HG02943 (cell line): Measurements from ENCODE around the gene SENP7.
"Not testable (repeated sequence)": the region's sequence is repeated elsewhere in the genome, so short reads cannot be mapped to it uniquely, and the experiment has no call there.

Experiments used
- ATAC-seq: cut with Tn5 transposase; IDR thresholded peaks from one replicate; pipeline ENCODE4 v1.9.1; 2021; ENCODE audit warnings: mild to moderate bottlenecking, low read depth, moderate library complexity; ENCODE audit not compliant: unreplicated experiment

Gene SENP7, protein sequence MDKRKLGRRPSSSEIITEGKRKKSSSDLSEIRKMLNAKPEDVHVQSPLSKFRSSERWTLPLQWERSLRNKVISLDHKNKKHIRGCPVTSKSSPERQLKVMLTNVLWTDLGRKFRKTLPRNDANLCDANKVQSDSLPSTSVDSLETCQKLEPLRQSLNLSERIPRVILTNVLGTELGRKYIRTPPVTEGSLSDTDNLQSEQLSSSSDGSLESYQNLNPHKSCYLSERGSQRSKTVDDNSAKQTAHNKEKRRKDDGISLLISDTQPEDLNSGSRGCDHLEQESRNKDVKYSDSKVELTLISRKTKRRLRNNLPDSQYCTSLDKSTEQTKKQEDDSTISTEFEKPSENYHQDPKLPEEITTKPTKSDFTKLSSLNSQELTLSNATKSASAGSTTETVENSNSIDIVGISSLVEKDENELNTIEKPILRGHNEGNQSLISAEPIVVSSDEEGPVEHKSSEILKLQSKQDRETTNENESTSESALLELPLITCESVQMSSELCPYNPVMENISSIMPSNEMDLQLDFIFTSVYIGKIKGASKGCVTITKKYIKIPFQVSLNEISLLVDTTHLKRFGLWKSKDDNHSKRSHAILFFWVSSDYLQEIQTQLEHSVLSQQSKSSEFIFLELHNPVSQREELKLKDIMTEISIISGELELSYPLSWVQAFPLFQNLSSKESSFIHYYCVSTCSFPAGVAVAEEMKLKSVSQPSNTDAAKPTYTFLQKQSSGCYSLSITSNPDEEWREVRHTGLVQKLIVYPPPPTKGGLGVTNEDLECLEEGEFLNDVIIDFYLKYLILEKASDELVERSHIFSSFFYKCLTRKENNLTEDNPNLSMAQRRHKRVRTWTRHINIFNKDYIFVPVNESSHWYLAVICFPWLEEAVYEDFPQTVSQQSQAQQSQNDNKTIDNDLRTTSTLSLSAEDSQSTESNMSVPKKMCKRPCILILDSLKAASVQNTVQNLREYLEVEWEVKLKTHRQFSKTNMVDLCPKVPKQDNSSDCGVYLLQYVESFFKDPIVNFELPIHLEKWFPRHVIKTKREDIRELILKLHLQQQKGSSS

DNA sequence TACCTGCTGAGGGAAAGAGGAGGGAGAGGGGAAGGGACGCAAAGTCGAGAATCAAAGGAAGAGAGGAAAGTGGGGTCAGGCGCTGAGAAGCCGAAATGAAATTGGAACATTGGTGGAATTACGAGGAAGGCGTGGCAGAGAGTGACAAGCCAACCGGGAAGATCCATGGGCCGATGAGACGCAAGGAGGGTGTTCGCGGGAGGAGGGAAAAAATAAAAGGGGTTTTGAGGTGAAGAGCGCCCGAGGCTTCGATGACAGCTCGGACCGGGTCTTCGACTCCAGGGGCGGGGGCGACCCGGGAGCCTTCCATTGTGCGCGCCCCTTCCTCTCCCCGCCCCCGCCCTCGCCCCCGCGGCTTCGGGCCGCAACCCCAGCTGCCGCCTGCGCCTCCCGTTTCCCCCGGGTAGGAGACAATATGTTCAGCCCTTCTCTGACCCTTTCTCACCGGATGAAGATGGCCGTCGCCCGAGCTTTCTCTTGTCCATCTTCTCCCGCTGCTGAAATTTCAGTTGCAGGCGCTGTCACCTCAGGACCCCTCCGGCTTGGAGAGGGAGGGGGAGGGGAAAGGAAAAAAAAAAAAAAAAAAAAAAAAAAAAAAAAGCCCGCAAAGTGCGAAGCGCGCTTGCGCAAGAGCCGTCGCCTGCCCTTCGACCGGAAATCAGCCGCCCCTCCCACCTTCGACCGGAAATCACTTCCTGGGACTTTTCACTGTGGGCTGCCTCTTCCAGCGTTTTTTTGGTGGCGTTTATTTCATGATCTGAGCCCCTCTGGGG lies at the start of gene SENP7:
Gene SENP7 (minus strand): TSS at position 567 of the 773 bp plus-strand sequence. CDS start 82 bp downstream, at position 485.
- ATAC-seq: peak; percentile 61

- peak; percentile 99 for ATAC-seq
Measured at GRCh38 chr3:101561630-101562328, 48.8 kb upstream of the SENP7 start, which contains the start of gene TRMT10C. Gene TRMT10C, plus strand, starts transcription at chr3:101561868. Its CDS starts 2,914 bp downstream, at chr3:101564782.

DNA sequence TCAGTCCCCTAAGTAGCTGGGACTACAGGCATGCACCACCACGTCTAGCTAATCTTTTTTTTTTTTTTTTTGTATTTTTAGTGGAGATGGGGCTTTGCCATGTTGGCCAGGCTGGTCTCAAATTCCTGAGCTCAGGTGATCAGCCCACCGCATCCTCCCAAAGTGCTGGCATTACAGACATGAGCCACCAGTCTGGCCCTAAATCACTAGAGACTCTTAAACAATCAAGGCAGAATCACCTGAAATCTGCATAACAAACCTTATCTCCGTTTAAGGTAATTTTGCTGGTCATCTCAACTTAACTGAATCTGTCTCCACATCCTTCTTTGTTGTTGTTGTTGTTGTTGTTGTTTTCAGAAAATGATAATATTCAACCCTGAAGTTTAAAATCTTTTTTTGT lies 43.1 kb upstream of the SENP7 start:
- no peak for ATAC-seq

- not testable (repeated sequence) for ATAC-seq
Measured at GRCh38 chr3:101553381-101553780, 40.4 kb upstream of the SENP7 start.

GRCh38 chr3:101551359-101552081 lies 38.5 kb upstream of the SENP7 start:
- not testable (repeated sequence) for ATAC-seq

DNA sequence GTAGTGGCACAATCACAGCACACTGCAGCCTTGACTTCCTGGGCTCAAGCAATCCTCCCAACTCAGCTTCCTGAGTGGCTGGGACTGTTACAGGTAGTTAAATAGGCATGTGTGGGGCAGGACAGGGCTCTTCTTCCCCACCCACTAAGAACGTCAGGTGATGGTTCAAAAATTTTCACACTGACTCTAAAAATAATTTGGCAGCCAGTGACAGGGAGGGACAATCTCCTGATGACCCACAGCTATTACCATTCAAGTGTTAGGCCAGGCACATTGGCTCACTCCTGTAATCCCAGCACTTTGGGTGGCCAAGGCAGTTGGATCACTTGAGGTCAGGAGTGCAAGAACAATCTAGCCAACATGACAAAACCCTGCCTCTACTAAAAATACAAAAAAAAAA lies 36.5 kb upstream of the SENP7 start:
- no peak for ATAC-seq

DNA sequence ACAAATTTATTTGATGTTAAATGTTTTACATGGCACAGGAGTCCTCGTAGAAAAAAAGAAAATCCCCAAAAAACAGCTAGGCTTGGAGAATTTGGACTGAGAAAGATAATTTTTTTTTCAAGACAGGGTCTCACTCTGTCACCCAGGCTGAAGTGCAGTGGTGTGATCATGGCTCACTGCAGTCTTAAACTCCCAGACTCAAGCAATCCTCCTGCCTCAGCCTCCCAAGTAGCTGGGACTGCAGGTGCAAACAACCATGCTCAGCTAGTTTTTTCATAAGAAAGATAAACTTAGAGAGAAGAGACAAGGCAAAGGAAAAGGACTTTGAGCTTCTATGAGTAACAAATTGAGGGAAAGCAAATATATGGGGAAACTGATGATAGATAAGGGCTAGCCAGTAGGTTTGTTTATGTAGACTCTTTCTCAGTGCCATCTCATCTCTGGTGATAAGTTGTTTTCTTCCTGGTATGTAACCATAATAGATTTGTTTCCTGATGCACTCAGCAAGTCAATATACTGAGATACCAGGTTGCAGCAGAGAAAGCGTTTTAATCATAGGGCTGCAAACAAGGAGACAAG lies 35.6 kb upstream of the SENP7 start:
- ATAC-seq: no peak

GRCh38 chr3:101544161-101544850 lies 31.3 kb upstream of the SENP7 start:
- no peak for ATAC-seq

- ATAC-seq: no peak
Measured at GRCh38 chr3:101542957-101543356, 29.9 kb upstream of the SENP7 start.

DNA sequence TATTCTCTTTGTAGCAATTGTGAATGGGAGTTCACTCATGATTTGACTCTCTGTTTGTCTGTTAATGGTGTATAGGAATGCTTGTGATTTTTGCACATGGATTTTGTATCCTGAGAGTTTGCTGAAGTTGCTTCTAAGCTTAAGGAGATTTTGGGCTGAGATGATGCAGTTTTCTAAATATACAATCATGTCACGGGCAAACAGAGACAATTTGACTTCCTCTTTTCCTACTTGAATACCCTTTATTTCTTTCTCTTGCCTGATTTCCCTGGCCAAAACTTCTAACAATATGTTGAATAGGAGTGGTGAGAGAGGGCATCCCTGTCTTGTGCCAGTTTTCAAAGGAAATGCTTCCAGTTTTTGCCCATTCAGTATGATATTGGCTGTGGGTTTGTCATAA lies 23.9 kb upstream of the SENP7 start:
- ATAC-seq: not testable (repeated sequence)

- no peak for ATAC-seq
Measured at GRCh38 chr3:101536266-101536665, 23.3 kb upstream of the SENP7 start.

- no peak for ATAC-seq
Measured at GRCh38 chr3:101535221-101535620, 22.2 kb upstream of the SENP7 start.

DNA sequence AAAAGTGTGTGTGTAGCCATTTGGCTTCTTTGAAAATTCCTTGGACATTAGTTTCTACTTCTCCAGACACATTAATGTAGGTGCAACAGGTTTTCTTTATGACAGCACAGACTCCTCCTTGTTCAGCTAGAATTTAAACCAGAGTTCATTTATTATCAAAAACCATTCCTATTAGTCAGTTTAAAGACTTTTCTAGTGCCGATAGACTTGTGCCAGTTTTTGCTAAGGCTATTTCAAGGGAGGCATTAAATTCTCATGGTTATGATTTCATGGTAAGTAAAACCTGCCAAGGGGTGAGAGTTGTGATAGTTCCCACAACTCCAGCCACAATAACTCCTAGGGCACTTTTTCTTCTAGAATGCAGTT lies 20.6 kb upstream of the SENP7 start:
- ATAC-seq: no peak

DNA sequence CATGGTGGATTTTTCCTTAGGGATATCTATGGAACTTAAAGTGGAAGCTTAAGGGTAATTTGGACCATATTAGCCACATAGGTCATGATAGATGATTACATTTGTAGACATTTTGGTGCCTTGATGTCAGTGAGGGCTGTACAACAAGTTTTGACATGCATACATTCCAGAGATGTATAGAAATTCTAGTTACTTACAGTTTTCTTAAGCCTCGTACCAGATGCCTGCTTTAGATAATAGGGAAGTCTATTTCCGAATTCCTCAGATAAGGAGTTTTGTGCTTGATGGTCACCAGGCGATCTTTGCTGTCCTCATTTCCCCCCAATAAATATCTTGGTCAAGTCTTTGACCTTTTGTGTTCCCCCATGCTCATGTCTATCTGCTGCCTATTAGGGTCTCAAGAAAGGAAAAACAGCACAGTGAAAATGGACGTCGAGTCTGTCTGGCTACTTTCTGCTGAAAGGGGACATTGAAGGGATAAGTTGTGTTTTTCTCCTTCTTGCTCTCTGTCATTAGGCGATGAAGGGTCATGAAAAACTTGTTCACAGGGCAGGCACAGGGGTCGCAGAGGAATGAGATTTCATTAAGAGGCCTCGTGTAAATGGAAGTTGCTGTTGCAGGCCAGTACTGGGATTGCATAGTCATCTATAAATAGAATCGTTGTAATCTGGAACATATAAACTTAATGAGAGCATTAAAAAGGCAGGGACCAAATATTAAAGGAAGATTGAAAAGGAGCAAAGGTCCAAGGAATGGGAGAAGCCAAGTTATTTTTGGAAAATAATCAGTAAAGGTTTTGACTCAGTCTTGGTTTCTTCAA lies 20.0 kb upstream of the SENP7 start:
- no peak for ATAC-seq

DNA sequence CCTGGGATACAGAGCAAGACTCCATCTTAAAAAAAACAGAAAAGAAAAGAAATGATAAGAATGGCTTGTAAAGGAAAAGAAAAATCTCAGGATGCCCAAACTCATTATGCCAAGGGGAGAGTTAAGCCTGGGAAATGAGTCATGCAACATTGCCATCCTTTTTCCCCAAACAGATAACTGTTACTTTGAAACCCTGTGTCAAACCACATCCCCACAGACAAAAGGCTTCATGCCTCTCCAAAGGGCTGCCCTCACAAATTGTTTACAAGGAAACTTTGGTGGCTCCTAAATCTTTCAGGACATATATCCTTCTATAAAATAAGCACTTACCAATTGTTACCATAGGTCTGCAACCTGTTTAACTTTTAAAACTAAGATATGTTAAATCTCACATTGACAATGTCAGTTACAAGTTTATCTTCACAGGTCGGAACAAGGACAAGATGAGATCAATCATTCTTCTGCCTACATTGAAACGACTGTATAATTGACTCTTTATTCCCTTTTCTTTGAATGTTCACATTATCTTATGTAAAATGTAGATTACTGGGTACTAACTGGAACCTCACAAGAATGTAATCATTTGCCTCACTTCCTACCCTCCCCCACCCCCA lies 18.6 kb upstream of the SENP7 start:
- ATAC-seq: no peak

DNA sequence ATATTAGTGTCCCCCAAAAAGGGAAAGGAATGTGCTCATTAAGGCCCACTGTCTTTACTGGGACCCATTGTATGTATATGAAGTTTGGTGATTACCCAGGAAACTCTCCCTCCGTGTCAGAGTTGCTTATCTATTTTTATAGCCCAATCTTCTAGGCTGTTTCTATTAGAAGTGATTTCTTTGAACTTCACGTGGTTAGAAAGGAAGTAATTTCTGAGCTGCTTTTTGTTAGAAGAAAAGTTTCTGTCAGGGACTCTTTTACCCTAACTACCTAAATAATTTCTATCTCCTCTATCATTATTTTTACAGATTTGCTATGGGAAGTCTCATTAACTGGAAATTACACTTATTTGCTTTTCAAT lies 17.7 kb upstream of the SENP7 start:
- ATAC-seq: no peak
